Measurements from ENCODE around the gene ZFP36L2. TPM values are rescaled to one million over a fixed set of nuclear protein-coding genes. Genes with fewer than 3 reads are reported as not detected.

The ZFP36L2 gene
- total RNA-seq, 1 donor from 2014 or later, result 54.1 TPM

DNA sequence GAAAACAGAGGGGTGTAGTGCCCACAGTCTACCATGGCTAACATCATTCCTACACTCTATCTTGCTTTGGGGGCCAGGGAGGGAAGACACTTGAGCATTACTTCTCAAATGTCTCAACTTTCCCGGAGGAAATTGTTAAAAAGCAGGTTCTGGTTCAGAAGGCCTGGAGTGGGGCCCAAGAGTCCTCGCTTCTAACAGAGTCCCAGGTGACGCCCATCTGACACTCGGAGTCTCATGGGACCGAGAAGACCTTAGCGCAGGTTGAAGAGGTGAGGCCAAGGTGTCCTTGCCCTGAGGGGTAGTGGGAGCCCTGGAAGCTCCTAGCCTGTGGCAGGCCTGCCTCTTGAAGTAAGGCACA, 40.1 kb downstream of the ZFP36L2 start:
- no peak for DNase-seq

DNA sequence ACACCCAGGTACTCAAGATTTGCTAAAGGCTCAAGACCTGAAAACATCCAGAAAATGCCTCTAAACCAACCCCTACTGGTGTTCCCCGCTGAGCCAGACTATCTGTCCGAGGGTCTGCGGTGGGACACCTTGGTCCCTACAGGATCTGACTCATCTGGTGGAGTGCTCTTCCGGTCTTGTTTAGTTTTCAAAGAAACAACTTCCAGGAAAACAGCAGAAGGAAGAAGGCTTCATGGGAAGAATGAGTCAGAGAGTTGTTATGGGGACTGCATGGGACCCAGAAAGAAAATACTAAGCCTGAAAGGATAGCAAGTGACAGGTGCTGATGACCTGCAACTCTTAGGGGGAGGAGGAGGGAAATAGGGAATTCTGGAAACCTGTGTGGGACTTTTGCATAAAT, 41.3 kb downstream of the ZFP36L2 start:
- no peak for DNase-seq

DNA sequence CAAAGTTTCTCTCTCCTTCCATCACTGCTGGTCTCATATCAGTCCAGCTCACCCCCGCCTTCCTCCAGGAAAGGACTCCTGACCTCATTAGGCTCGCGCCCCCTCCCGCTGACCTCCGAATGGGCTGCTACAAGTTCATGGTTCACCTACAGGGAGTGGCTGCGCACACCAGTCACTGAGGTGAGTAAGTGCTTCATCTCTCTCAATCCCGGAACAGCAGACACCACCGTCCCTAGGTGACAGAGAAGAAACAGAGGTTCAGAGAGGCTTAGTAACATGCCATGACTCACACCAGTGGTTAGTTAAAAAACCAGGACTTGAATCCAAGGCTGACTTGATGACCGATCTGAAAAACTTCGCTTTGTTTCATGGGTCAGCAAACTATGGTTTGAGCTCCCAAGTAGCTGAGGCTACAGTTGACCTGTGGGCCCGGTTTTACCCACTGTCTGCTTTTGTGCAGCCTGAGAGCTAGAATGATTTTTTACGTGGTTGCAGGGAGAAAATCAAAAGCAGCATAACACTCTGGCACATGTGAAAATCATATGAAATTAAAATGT, 42.0 kb downstream of the ZFP36L2 start:
- DNase-seq, result no peak

DNA sequence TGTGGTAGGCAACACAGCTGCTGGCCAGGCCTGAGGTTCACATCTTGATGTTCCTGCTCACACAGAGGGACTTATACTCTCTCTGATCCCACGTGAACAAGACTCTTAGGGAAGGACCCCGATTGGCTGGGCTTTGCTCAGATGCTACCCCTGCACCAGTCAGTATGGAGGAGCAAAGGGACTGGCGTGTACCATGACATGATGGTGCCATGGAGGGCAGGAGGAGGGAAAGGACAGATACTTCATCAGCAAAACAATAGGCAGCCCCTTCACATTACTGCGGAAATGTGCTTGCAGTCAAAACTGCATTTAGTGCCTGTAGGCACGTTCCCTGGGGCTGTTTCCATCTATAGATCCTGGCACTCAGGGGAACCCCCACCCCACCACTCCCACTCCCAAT, 42.7 kb downstream of the ZFP36L2 start:
- DNase-seq, result no peak

DNA sequence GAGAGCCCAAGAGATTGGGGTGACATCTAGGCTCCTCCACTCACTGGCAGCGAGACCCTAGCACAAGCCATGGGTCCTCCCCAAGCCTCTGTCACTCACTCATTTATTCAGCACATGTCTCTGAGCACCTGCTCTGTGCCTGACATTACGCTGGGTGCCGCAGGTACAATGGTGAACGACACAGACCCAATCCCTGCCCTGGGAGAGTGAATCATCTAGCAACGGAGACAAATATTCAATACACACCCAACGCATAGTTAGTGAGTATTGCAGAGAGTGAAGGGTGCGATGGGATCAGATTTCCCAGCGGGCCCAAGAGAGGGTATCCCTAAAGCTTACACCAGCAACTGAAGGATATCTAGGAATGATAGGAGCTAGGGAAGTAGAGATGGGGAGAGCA, 45.5 kb downstream of the ZFP36L2 start:
- DNase-seq, result no peak

DNA sequence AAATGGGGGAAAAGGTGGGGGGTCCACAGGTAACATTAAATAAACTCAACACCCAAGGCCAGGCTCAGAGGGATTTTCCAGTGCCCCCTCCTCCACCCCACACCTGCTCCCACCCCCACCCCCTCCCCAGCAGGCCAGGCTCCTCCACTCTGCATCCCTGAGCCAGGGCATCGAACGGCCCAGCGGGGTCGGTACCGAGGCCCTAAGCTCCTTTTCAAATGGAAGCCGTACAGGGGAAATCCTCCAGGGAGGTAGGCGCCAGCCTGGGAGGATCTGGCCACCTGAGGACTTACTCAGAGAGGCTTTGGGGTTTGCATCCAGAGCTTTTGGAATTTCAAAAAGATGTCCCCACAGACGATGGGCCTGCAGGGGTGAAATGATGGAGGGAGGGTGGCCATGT, 46.5 kb downstream of the ZFP36L2 start:
- no peak for DNase-seq

DNA sequence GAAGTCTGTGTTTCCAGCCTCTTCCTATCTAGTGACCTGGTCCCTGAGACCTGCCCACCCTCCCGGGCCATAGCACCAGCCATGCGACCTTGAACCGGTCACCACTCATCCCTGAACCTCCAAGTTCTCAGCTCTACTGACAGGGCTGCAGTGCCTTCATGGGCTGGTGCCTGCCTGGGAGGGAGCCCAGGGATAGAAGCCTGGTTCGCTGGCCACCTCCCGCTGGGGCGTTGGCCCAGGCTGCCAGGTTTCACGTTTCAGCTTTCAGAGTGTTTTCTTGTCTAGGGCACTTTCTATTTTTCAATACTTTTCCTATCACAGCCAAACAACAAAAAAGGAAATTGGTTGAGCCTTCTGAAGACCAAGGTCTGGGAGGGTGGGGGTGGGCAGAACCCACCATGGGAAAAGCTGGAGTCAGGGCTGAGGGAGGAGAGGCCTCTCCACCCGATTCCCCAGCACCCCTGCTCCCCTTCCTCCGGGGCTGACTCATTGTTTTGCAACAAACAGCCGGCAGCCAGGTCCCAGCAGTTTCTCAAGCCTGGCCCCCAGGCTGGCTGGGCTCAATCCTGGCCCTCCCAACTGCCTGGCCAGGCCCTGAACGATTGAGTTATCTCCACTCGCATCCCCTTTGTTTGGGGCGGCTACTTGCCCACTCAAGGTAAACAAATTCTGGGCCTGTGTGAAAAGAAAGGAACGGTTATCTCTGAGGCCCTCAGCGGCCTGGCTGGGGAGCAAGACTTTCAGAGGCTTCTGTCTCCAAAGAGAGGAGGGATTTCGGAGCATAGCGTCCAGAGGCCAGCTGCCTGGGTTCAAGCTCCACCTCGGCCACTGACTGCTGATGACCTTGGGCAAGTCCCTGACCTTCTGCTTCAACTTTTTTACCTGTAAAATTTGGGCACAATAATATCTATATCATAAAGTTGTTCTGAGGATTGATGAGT, 47.5 kb downstream of the ZFP36L2 start:
- peak; percentile 71 for DNase-seq

DNA sequence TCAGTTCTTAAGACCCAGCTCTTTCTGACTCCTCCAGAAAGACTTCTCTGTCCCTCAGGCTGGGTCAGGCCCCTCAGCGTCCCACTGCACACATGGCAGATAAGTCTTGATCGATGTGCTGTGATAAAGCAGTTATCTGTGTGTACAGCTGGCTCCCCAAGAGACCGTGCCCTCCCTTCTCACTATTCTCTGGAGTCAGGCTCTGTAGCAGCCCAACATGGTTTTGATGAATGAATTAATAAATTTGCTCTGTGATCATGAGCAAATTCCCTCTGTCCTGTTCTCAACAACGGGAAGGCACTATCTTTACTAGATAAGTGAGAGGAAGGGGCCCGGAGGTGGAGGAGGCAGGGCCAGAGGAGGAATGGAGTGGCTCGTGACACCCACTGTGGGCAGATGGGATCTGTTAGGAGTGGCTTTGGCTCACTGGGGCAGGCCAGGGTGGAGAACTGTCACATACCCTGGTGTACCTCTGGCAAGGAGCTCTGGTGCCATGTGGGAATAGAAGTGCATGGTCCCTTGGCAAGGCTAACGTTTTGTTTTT, 48.3 kb downstream of the ZFP36L2 start:
- no peak for DNase-seq

DNA sequence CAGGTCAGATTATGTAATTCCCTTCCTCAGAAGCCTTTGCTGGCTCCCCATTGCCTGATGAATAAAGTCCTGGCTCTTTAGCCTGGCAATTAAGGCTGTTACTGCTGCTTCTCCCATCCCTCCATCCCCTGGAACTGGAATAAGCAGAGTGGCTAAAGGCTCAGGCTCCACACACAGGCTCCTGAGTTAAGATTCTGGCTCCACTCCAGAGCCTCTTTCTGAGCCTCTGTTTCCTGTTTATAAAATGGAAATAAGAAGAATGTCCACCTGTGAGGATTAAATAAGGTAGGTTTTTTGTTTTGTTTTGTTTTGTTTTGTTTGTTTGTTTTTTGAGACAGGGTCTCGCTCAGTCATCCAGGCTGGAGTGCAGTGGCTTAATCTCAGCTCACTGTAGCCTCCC, 50.0 kb downstream of the ZFP36L2 start:
- DNase-seq, result no peak

DNA sequence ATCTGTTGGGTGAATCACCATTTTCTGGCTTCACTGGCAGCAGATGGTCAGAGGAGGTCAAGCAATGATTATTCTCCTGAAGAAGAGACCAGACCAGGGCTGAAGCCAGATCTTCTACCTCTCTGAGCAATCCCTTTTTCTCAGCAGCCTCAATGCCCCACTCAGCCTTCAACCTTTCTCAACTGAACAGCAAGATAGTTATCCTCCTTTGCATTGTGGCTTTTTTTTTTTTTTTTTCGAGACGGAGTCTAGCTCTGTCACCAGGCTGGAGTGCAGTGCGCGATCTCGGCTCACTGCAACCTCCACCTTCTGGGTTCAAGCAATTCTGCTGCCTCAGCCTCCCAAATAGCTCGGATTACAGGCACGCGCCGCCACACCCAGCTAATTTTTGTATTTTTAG, 50.5 kb downstream of the ZFP36L2 start:
- DNase-seq, result no peak

DNA sequence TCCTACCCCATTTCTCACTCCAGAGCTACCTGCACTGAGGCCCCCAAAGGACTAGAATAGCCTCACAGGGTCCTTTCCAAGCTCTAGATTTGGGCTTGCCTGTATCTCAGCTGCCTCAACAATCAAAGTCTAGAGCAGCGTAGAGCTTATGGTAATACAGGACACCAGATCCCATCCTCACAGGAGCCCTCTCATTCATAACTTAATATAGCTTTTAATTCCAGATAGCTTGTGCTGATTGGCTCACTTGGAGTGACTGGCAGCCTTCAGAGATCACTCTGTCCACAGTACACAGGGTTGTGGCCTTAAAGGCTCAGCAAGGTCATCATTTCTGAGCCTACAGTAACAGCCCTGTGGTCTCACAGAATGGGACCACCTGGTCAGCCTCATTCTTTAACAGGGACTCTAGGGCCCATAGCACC, 51.4 kb downstream of the ZFP36L2 start:
- DNase-seq, result no peak

DNA sequence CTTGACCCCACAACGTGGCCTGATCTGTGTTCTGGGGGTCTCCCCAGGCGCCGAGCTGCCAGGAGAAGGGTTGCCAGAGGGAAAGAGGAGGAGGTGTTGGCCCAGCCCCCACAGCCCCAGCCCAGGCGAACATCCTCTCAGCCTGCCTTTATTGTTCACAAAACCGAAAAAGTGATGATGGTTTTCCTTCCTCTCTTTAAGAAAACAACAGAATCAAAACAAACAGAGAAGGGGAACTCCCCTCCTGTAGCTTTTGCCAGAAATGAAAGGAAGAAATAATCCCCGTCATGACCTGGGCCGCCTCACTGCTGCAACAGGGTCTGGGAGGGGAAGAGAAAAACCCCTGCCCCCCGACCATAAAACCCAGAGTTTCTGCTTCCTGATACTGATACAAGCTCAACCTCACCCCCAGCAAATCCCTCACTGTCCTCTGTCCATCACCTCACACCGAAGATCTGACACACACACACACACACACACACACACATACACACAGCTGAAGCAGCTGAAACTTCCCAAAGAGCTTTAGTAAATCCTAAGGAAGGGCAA, 52.0 kb downstream of the ZFP36L2 start:
- DNase-seq, result no peak
